GM12892 (cell line): ENCODE results near the gene POGZ.

ENCODE experiments used
- POLR2AphosphoS5 ChIP-seq: IDR thresholded peaks from 2 replicates; pipeline ENCODE4 v1.6.1; 2011; ENCODE audit warnings: low read depth, low read length, control low read depth
- TAF1 ChIP-seq: IDR thresholded peaks from 2 replicates; pipeline ENCODE4 v1.6.1; 2011; ENCODE audit warnings: low read depth, mild to moderate bottlenecking, control low read depth, low read length, borderline replicate concordance

DNA sequence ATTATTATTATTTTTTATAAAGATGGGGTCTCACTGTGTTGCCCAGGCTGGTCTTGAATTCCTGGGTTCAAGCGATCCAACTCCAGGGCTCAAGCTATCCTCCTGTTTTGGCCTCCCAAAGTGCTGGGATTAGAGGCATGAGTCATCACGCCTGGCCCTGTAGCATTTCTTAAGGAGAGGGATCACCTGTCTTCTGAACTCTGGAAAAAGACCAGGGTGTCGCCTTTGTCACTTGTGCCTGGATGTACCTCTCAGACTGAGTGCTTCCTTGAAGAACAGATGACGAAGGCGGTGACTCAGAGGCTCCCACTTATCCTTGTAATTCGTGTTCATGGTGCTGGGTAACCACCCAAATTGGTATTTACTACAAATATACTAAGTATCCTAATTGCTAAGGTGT, 49.5 kb upstream of the POGZ start:
- TF ChIP-seq POLR2AphosphoS5 (no peak), TAF1 (no peak)
